Neuronal stem cell (in vitro differentiated cells): Measurements from ENCODE around the gene SLC16A3.

Experiments
- DNase-seq: peaks from one replicate; pipeline ENCODE4 v3.0.0-alpha.2; 2013; ENCODE audit warnings: low spot score
- H2AFZ ChIP-seq: one replicate; pipeline ENCODE4 v1.6.1; 2013; ENCODE audit warnings: mild to moderate bottlenecking, low read length, inconsistent platforms
- H2AK5ac ChIP-seq: 2 replicates; pipeline ENCODE4 v1.6.1; 2013; ENCODE audit warnings: low read depth, mild to moderate bottlenecking, inconsistent platforms, low read length, moderate library complexity, mixed read lengths
- H2BK120ac ChIP-seq: 2 replicates; pipeline ENCODE4 v1.6.1; 2013; ENCODE audit warnings: low read depth, mild to moderate bottlenecking, inconsistent platforms, low read length, moderate library complexity, mixed read lengths
- H2BK12ac ChIP-seq: one replicate; pipeline ENCODE4 v1.6.1; 2013; ENCODE audit warnings: low read length, inconsistent platforms
- H2BK15ac ChIP-seq: 2 replicates; pipeline ENCODE4 v1.6.1; 2013; ENCODE audit warnings: mild to moderate bottlenecking, low read length, inconsistent platforms, mixed read lengths
- H2BK5ac ChIP-seq: one replicate; pipeline ENCODE4 v1.6.1; 2013; ENCODE audit warnings: inconsistent platforms, mild to moderate bottlenecking, low read length, moderate library complexity
- H3K14ac ChIP-seq: one replicate; pipeline ENCODE4 v1.6.1; 2013; ENCODE audit warnings: low read length, inconsistent platforms
- H3K18ac ChIP-seq: 2 replicates; pipeline ENCODE4 v1.6.1; 2013; ENCODE audit warnings: low read length, inconsistent platforms
- H3K23ac ChIP-seq: 2 replicates; pipeline ENCODE4 v1.6.1; 2013; ENCODE audit warnings: low read depth, mild to moderate bottlenecking, mixed read lengths, low read length, inconsistent platforms; ENCODE audit not compliant: poor library complexity
- H3K27ac ChIP-seq: replicated peaks from 3 replicates; pipeline ENCODE4 v1.5.1; 2013; ENCODE audit warnings: low read length, inconsistent platforms
- H3K27me3 ChIP-seq, 3 experiments: 2 replicates each; pipeline ENCODE4 v1.6.1; 2013; ENCODE audit warnings: low read length in 3 of 3, mild to moderate bottlenecking in 2 of 3, inconsistent platforms in 1 of 3, low read depth in 1 of 3, mixed read lengths in 1 of 3, moderate library complexity in 1 of 3; ENCODE audit not compliant: control insufficient read depth in 3 of 3, insufficient read depth in 3 of 3
- H3K36me3 ChIP-seq, 2 donors: replicated peaks in 1 of 2; 2 replicates each; pipeline ENCODE4 v1.6.1; 2013; ENCODE audit warnings: low read length in 2 of 2; ENCODE audit not compliant: control insufficient read depth in 2 of 2, insufficient read depth in 2 of 2
- H3K4ac ChIP-seq: 2 replicates; pipeline ENCODE4 v1.6.1; 2013; ENCODE audit warnings: inconsistent platforms, mild to moderate bottlenecking, low read length, moderate library complexity
- H3K4me1 ChIP-seq, 2 donors: 1 replicate in 1 of 2; 2 replicates in 1 of 2; pipeline ENCODE4 v1.6.1; 2013; ENCODE audit warnings: low read length in 2 of 2, low read depth in 1 of 2; ENCODE audit not compliant: control insufficient read depth in 2 of 2, insufficient read depth in 1 of 2
- H3K4me2 ChIP-seq: one replicate; pipeline ENCODE4 v1.6.1; 2013; ENCODE audit warnings: mild to moderate bottlenecking, low read length, inconsistent platforms; ENCODE audit not compliant: insufficient read depth, poor library complexity, severe bottlenecking
- H3K4me3 ChIP-seq, 2 donors: 2 replicates each; pipeline ENCODE4 v1.5.1; 2013; ENCODE audit warnings: low read length in 2 of 2, mild to moderate bottlenecking in 2 of 2, inconsistent platforms in 1 of 2, moderate library complexity in 1 of 2
- H3K79me1 ChIP-seq: one replicate; pipeline ENCODE4 v1.6.1; 2013; ENCODE audit warnings: low read depth, mild to moderate bottlenecking, inconsistent platforms, low read length, moderate library complexity
- H3K9ac ChIP-seq: one replicate; pipeline ENCODE4 v1.6.1; 2013; ENCODE audit warnings: mild to moderate bottlenecking, low read depth, low read length, inconsistent platforms; ENCODE audit not compliant: poor library complexity
- H3K9me3 ChIP-seq, 2 donors: replicated peaks in 1 of 2; 2 replicates each; pipeline versions ENCODE3 to v1.6.1; 2013; ENCODE audit warnings: low read length in 2 of 2, mild to moderate bottlenecking in 2 of 2, inconsistent platforms in 1 of 2, low read depth in 1 of 2, mixed read lengths in 1 of 2, moderate library complexity in 1 of 2; ENCODE audit not compliant: control insufficient read depth in 2 of 2, insufficient read depth in 1 of 2
- H4K8ac ChIP-seq: one replicate; pipeline ENCODE4 v1.6.1; 2013; ENCODE audit warnings: low read depth, mild to moderate bottlenecking, inconsistent platforms, low read length, moderate library complexity
- H4K91ac ChIP-seq: one replicate; pipeline ENCODE4 v1.6.1; 2013; ENCODE audit warnings: low read length, low read depth, mild to moderate bottlenecking, inconsistent platforms; ENCODE audit not compliant: poor library complexity
- WGBS, 2 donors: extraction: QIAGEN DNeasy Blood & Tissue Kit; methylation state at CpG; one replicate each; pipeline ENCODE4 v1.1.7; 2013; ENCODE audit warnings: missing lambda C conversion rate in 2 of 2, mixed read lengths in 1 of 2; ENCODE audit not compliant: insufficient read length in 2 of 2, insufficient replicate concordance in 1 of 2; ENCODE audit errors: extremely low coverage in 2 of 2; 5-methylcytosine and 5-hydroxymethylcytosine counted together

The SLC16A3 gene

GRCh38 chr17:82215095-82215971 lies 13.5 kb upstream of the SLC16A3 start:
- Histone ChIP-seq H3K36me3 (no peaks in the 10 kb centered on the region), H3K18ac (peak overlapping the region; percentile 76), H3K27me3 (no peaks in the 10 kb centered on the region), H4K8ac (no peak overlapping the region), H3K23ac (peak overlapping the region; percentile 55), H3K4ac (no peak overlapping the region), H3K4me1 (peaks cover 5 to 16% of the 10 kb centered on the region in 2 donors), H2AK5ac (peak overlapping the region; percentile 81), H2BK5ac (no peak overlapping the region), H3K9ac (no peak overlapping the region), H3K14ac (no peak overlapping the region), H3K9me3 (no peaks in the 10 kb centered on the region), H3K79me1 (no peaks in the 10 kb centered on the region), H3K4me2 (no peak overlapping the region), H3K27ac (no peak overlapping the region), H2BK120ac (no peak overlapping the region), H4K91ac (no peak overlapping the region), H2BK15ac (peak overlapping the region; percentile 67), H2AFZ (no peak overlapping the region), H3K4me3 (no peak overlapping the region), H2BK12ac (no peak overlapping the region)
- no peak for DNase-seq
- WGBS, 2 donors = no CpG with 5 or more reads among the region's 25 CpGs

GRCh38 chr17:82215972-82216300 lies 12.9 kb upstream of the SLC16A3 start:
- no peak overlapping the region for H2BK5ac ChIP-seq
- H2BK15ac ChIP-seq = peak overlapping the region; percentile 30
- H2BK120ac ChIP-seq = no peak overlapping the region
- H2BK12ac ChIP-seq = peak overlapping the region; percentile 1
- no peak overlapping the region for H3K27ac ChIP-seq
- no peak overlapping the region for H3K4me2 ChIP-seq
- peak overlapping the region; percentile 73 for H3K23ac ChIP-seq
- H3K36me3 ChIP-seq = no peaks in the 10 kb centered on the region
- H4K91ac ChIP-seq = no peak overlapping the region
- no peak overlapping the region for H4K8ac ChIP-seq
- WGBS, 2 donors = no CpG with 5 or more reads among the region's 12 CpGs
- H3K9ac ChIP-seq = no peak overlapping the region
- H3K4me1 ChIP-seq = peaks cover 5 to 16% of the 10 kb centered on the region in 2 donors
- no peak overlapping the region for H3K4me3 ChIP-seq
- H3K27me3 ChIP-seq = no peaks in the 10 kb centered on the region
- peak overlapping the region; percentile 90 for H2AK5ac ChIP-seq
- H3K18ac ChIP-seq = peak overlapping the region; percentile 48
- no peak for DNase-seq
- H3K14ac ChIP-seq = peak overlapping the region; percentile 90
- H3K79me1 ChIP-seq = no peaks in the 10 kb centered on the region
- no peaks in the 10 kb centered on the region for H3K9me3 ChIP-seq
- H2AFZ ChIP-seq = no peak overlapping the region
- no peak overlapping the region for H3K4ac ChIP-seq

GRCh38 chr17:82216301-82217119 lies 12.3 kb upstream of the SLC16A3 start:
- no CpG with 5 or more reads among the region's 17 CpGs for WGBS, 2 donors
- Histone ChIP-seq H2BK15ac (peak overlapping the region; percentile 75), H2BK120ac (no peak overlapping the region), H4K91ac (no peak overlapping the region), H3K23ac (peak overlapping the region; percentile 73), H3K4me3 (no peak overlapping the region), H3K18ac (peak overlapping the region; percentile 3), H3K4ac (no peak overlapping the region), H3K9ac (no peak overlapping the region), H3K36me3 (no peaks in the 10 kb centered on the region), H2AK5ac (peak overlapping the region; percentile 90), H3K79me1 (no peaks in the 10 kb centered on the region), H3K4me2 (no peak overlapping the region), H2BK12ac (peak overlapping the region; percentile 1), H4K8ac (no peak overlapping the region), H3K27me3 (no peaks in the 10 kb centered on the region), H2AFZ (peak overlapping the region; percentile 68), H3K9me3 (no peaks in the 10 kb centered on the region), H3K4me1 (peaks cover 5 to 16% of the 10 kb centered on the region in 2 donors), H2BK5ac (peak overlapping the region; percentile 75), H3K27ac (no peak overlapping the region), H3K14ac (peak overlapping the region; percentile 90)
- DNase-seq = no peak

GRCh38 chr17:82217120-82217529 lies 11.7 kb upstream of the SLC16A3 start:
- Histone ChIP-seq H3K4me2 (no peak overlapping the region), H3K79me1 (no peaks in the 10 kb centered on the region), H4K91ac (no peak overlapping the region), H3K27ac (no peak overlapping the region), H2BK120ac (no peak overlapping the region), H3K4ac (no peak overlapping the region), H3K14ac (peak overlapping the region; percentile 56), H3K4me3 (no peak overlapping the region), H3K9me3 (no peaks in the 10 kb centered on the region), H2BK15ac (peak overlapping the region; percentile 75), H4K8ac (no peak overlapping the region), H3K27me3 (no peaks in the 10 kb centered on the region), H3K36me3 (no peaks in the 10 kb centered on the region), H3K23ac (peak overlapping the region; percentile 25), H2AFZ (peak overlapping the region; percentile 68), H3K4me1 (peaks cover 1 to 14% of the 10 kb centered on the region in 2 donors), H3K9ac (peak overlapping the region; percentile 21), H3K18ac (no peak overlapping the region), H2BK12ac (peak overlapping the region; percentile 22), H2AK5ac (peak overlapping the region; percentile 90), H2BK5ac (peak overlapping the region; percentile 75)
- no CpG with 5 or more reads among the region's 12 CpGs for WGBS, 2 donors
- no peak for DNase-seq
